Measurements from ENCODE around the gene GPR137B.

GPR137B gene

GRCh38 chr1:236207569-236207968 is 65.2 kb downstream of the GPR137B start (continued):
- TF ChIP-seq ZNF433 (tag by site-specific recombination; IDR thresholded peaks at IDR 0.05; ENCODE audit: low read depth) = no peak
- TF ChIP-seq ZNF596 (tag by site-specific recombination; IDR thresholded peaks at IDR 0.05) = no peak
- TF ChIP-seq GLIS1 (tag by site-specific recombination; IDR thresholded peaks at IDR 0.05) = no peak

GRCh38 chr1:236209185-236209584 is 66.8 kb downstream of the GPR137B start:
- ChIA-PET POLR2A (no interaction called here), CTCF (interaction anchor here (0.6 kb wide), 1 partner anchor 393 kb away, joined by 3 read pairs; no protein-coding TSS in a partner anchor)
- Histone ChIP-seq H3K27ac (ENCODE audit: extremely low read depth, low read depth, low read length) (no peak overlapping the region), H3K9me3 (ENCODE audit: control insufficient read depth, insufficient read depth, low read depth, low read length) (no peaks in the 10 kb centered on the region), H3K4me1 (ENCODE audit: control insufficient read depth, insufficient read depth, low read length) (peaks cover 14% of the 10 kb centered on the region), H3K36me3 (ENCODE audit: control insufficient read depth in 2 of 2, insufficient read depth in 1 of 2, low read length in 2 of 2) (peaks cover 5 to 9% of the 10 kb centered on the region in 2 experiments; a peak in 2 of 3 replicates), H3K4me3 (ENCODE audit: low read depth, low read length) (no peak overlapping the region)
- TF ChIP-seq FEZF1 (tag by site-specific recombination; IDR thresholded peaks at IDR 0.05) = peak; percentile 51
- TF ChIP-seq ZBTB11 (tag by site-specific recombination; conservative IDR thresholded peaks at IDR 0.05; ENCODE audit: low read depth) = no peak
- peak; percentile 55 for TF ChIP-seq PRDM6 (tag by site-specific recombination; IDR thresholded peaks at IDR 0.05)
- TF ChIP-seq ZNF658 (tag by site-specific recombination; IDR thresholded peaks at IDR 0.05) = no peak
- TF ChIP-seq GLI2 (tag by site-specific recombination; IDR thresholded peaks at IDR 0.05; ENCODE audit: borderline replicate concordance, low read depth) = no peak
- TF ChIP-seq OSR2 (tag by site-specific recombination; IDR thresholded peaks at IDR 0.05) = no peak
- no peak for TF ChIP-seq ZNF362 (tag by site-specific recombination; IDR thresholded peaks at IDR 0.05)

GRCh38 chr1:236209713-236210112 is 67.4 kb downstream of the GPR137B start:
- ChIA-PET CTCF (interaction anchor here (0.6 kb wide), 1 partner anchor 400 kb away, joined by 4 read pairs; no protein-coding TSS in a partner anchor), POLR2A (no interaction called here)
- Histone ChIP-seq H3K9me3 (ENCODE audit: control insufficient read depth, insufficient read depth, low read depth, low read length) (no peaks in the 10 kb centered on the region), H3K4me1 (ENCODE audit: control insufficient read depth, insufficient read depth, low read length) (peaks cover 14% of the 10 kb centered on the region), H3K36me3 (ENCODE audit: control insufficient read depth in 2 of 2, insufficient read depth in 1 of 2, low read length in 2 of 2) (peaks cover 5 to 10% of the 10 kb centered on the region in 2 experiments; a peak in 2 of 3 replicates), H3K27ac (ENCODE audit: extremely low read depth, low read depth, low read length) (no peak overlapping the region), H3K4me3 (ENCODE audit: low read depth, low read length) (no peak overlapping the region)
- TF ChIP-seq ZNF239 (tag by site-specific recombination; IDR thresholded peaks at IDR 0.05) (no peak), ZNF768 (tag by site-specific recombination; IDR thresholded peaks at IDR 0.05) (no peak), GLIS2 (tag by site-specific recombination; IDR thresholded peaks at IDR 0.05) (no peak), ZNF664 (tag by site-specific recombination; IDR thresholded peaks at IDR 0.05) (peak; percentile 30; the same call in 1 of the 2 replicates), ZSCAN23 (tag by site-specific recombination; IDR thresholded peaks at IDR 0.05) (no peak), ZNF639 (tag by site-specific recombination; IDR thresholded peaks at IDR 0.05) (no peak), ZNF677 (tag by site-specific recombination; IDR thresholded peaks at IDR 0.05) (no peak)
